Adrenal gland (tissue), 12 donors: ENCODE results near the gene RNF141. TPM values are rescaled to one million over a fixed set of nuclear protein-coding genes. Genes with fewer than 3 reads are reported as not detected.

ENCODE experiments used
- DNase-seq, 7 donors: peaks; one replicate each; pipeline ENCODE4 v3.0.0-alpha.2; 2019 to 2020
- H3K27ac ChIP-seq, 5 donors: fragments of 200-600 bp; sonication (generic) in 4 of 5; 1 replicate in 3 of 5; 2 replicates in 2 of 5; pipeline versions ENCODE4 v1.5.1 to v1.8.0; 2016 to 2020; ENCODE audit warnings: mild to moderate bottlenecking in 1 of 5
- H3K27me3 ChIP-seq: fragments of 200-600 bp; 2 replicates; pipeline ENCODE4 v1.8.0; 2021
- H3K36me3 ChIP-seq, 2 donors: fragments of 200-600 bp; replicated peaks in 1 of 2; 1 replicate in 1 of 2; 2 replicates in 1 of 2; pipeline versions ENCODE4 v1.5.1 to v1.8.0; 2018 to 2022
- H3K4me1 ChIP-seq, 2 donors: fragments of 200-600 bp; replicated peaks in 1 of 2; 1 replicate in 1 of 2; 2 replicates in 1 of 2; pipeline versions ENCODE4 v1.5.1 to v1.8.0; 2018 to 2021
- H3K4me3 ChIP-seq, 4 donors: fragments of 200-600 bp; sonication (generic) in 3 of 4; one replicate each; pipeline ENCODE4 v1.5.1; 2016 to 2018
- H3K9me3 ChIP-seq, 3 donors: fragments of 200-600 bp; sonication (generic) in 1 of 3; replicated peaks in 1 of 3; 1 replicate in 2 of 3; 2 replicates in 1 of 3; pipeline versions ENCODE4 v1.5.1 to v1.8.0; 2016 to 2021
- CTCF ChIP-seq, 6 experiments: fragments of 450-650 bp in 4 of 6; fragments of 200-600 bp in 2 of 6; sonication (generic) in 1 of 6; IDR thresholded peaks; 1 replicate in 5 of 6; 2 replicates in 1 of 6; pipeline versions ENCODE4 v1.5.1 to v1.8.0; 2016 to 2021; ENCODE audit warnings: antibody characterized with exemption in 6 of 6, mild to moderate bottlenecking in 2 of 6, moderate library complexity in 1 of 6
- POLR2A ChIP-seq, 2 donors: fragments of 450-650 bp; IDR thresholded peaks; one replicate each; pipeline ENCODE4 v1.6.1; 2017; ENCODE audit warnings: antibody characterized with exemption in 2 of 2, mild to moderate bottlenecking in 2 of 2, moderate library complexity in 1 of 2
- WGBS, 4 donors: extraction: QIAGEN DNeasy Blood & Tissue Kit in 2 of 4; methylation state at CpG; one replicate each; pipeline versions ENCODE4 v1.1.5 to v1.1.7; 2013 to 2017; 5-methylcytosine and 5-hydroxymethylcytosine counted together
- intact Hi-C, 2 donors: fragments of 100-400 bp; cut with DNase I; formaldehyde crosslinking; loops; one replicate each; pipeline versions ENCODE4 v1.14.1 to v1.15.0; 2022 to 2023
- polyA plus RNA-seq, 3 donors: library from polyadenylated mRNA; stranded (reverse); fragments of 200-250 nt in 2 of 3; fragments of 350-450 nt in 1 of 3; fragmentation: Illumina TruSeq in 1 of 3; extraction: RNeasy Lipid Tissue Mini Kit (QIAGEN cat#74804) in 1 of 3; gene quantifications; one replicate each; pipeline ENCODE4 v1.2.3, GENCODE V29; 2013 to 2014
- total RNA-seq, 9 donors: library from RNA; depleted of rRNA in 4 of 9; stranded (reverse); fragments of >200 nt in 4 of 9; fragments of 120-200 nt in 1 of 9; fragmentation: NEBNext Ultra II Directional in 1 of 9; extraction: Animal tissue kit (Norgen Biotek cat#: 25700) in 1 of 9; gene quantifications; one replicate each; pipeline versions ENCODE4 v1.1.0 to v1.2.4, GENCODE V29; 2013 to 2023
- donor health status: healthy with polysubstance abuse.
- donor health status: Bipolar disorder and iron deficiency.
- donor health status: DM: yes; HTN: yes; CAD: no.
- donor health status: DM: no; HTN: no; CAD: no.
- donor health status: DM: no; HTN: no; CAD: no.
- donor health status: DM: yes; HTN: yes; CAD: no.

RNF141 gene
- total and polyA plus RNA-seq, 12 donors = 10.3 to 109 (median 56.1) TPM

GRCh38 chr11:10503777-10504480, 37.1 kb downstream of the RNF141 start:
- Histone ChIP-seq H3K36me3 (peaks cover 0 to 63% of the 10 kb centered on the region in 2 donors), H3K9me3 (no peaks in the 10 kb centered on the region), H3K4me1 (peaks cover 0 to 4% of the 10 kb centered on the region in 2 donors), H3K27me3 (no peaks in the 10 kb centered on the region), H3K4me3 (no peak overlapping the region), H3K27ac (peak overlapping the region in 3 of 5 donors; percentile 0 to 65 (median 49))
- 75 to 80% (median 77%) methylated on average over 5 of the region's 5 CpGs for WGBS, 4 donors
- intact Hi-C loops = no loop called here
- TF ChIP-seq CTCF (IDR thresholded peaks at IDR 0.05) = no peak
- TF ChIP-seq POLR2A (IDR thresholded peaks at IDR 0.05) = no peak
- DNase-seq = peak in 2 of 7 donors; percentile 31 to 56

- no peaks in the 10 kb centered on the region for H3K27me3 ChIP-seq
- H3K4me1 ChIP-seq = peaks cover 0 to 4% of the 10 kb centered on the region in 2 donors
- peaks cover 0 to 66% of the 10 kb centered on the region in 2 donors for H3K36me3 ChIP-seq
- H3K4me3 ChIP-seq = no peak overlapping the region
- peak in 1 of 7 donors; percentile 48 for DNase-seq
- no peak for TF ChIP-seq CTCF (IDR thresholded peaks at IDR 0.05)
- TF ChIP-seq POLR2A (IDR thresholded peaks at IDR 0.05) = no peak
- intact Hi-C loops = no loop called here
- peak overlapping the region in 3 of 5 donors; percentile 0 to 65 (median 49) for H3K27ac ChIP-seq
- H3K9me3 ChIP-seq = no peaks in the 10 kb centered on the region
- WGBS, 4 donors = 82 to 89% (median 83%) methylated on average over 2 of the region's 2 CpGs
These were observed 37.8 kb downstream of the RNF141 start for GRCh38 chr11:10503221-10503620.

- Histone ChIP-seq H3K27ac (peak overlapping the region in 3 of 5 donors; percentile 0 to 65 (median 49)), H3K9me3 (no peaks in the 10 kb centered on the region), H3K36me3 (peaks cover 0 to 71% of the 10 kb centered on the region in 2 donors), H3K27me3 (no peaks in the 10 kb centered on the region), H3K4me1 (peaks cover 0 to 4% of the 10 kb centered on the region in 2 donors), H3K4me3 (no peak overlapping the region)
- intact Hi-C loops = no loop called here
- TF ChIP-seq CTCF (IDR thresholded peaks at IDR 0.05) (no peak), POLR2A (IDR thresholded peaks at IDR 0.05) (no peak)
- DNase-seq = peak in 2 of 7 donors; percentile 37 to 53
- 67 to 97% (median 81%) methylated on average over 3 of the region's 3 CpGs for WGBS, 4 donors
These were observed 38.2 kb downstream of the RNF141 start for GRCh38 chr11:10502770-10503169.

- 93 to 97% (median 95%) methylated on average over 6 of the region's 6 CpGs for WGBS, 4 donors
- TF ChIP-seq POLR2A (IDR thresholded peaks at IDR 0.05) (no peak), CTCF (IDR thresholded peaks at IDR 0.05) (no peak)
- no peaks in the 10 kb centered on the region for H3K9me3 ChIP-seq
- peaks cover 0 to 73% of the 10 kb centered on the region in 2 donors for H3K36me3 ChIP-seq
- H3K4me3 ChIP-seq = no peak overlapping the region
- intact Hi-C loops = no loop called here
- peak overlapping the region in 2 of 5 donors; percentile 49 to 65 for H3K27ac ChIP-seq
- peaks cover 0 to 4% of the 10 kb centered on the region in 2 donors for H3K4me1 ChIP-seq
- H3K27me3 ChIP-seq = no peaks in the 10 kb centered on the region
- peak in 2 of 7 donors; percentile 9 to 47 for DNase-seq
These were observed 38.8 kb downstream of the RNF141 start for GRCh38 chr11:10502065-10502680.
